ENCODE results near the gene GTF2IRD1. TPM values are rescaled to one million over a fixed set of nuclear protein-coding genes. Genes with fewer than 3 reads are reported as not detected.
"Not testable (repeated sequence)": the region's sequence is repeated elsewhere in the genome, so short reads cannot be mapped to it uniquely, and the experiment has no call there.

GTF2IRD1 gene
- total and polyA plus RNA-seq, 2 donors (not counting 1 experiment from before 2014, with no cell fraction given), result 7.8 to 14.7 TPM

DNA sequence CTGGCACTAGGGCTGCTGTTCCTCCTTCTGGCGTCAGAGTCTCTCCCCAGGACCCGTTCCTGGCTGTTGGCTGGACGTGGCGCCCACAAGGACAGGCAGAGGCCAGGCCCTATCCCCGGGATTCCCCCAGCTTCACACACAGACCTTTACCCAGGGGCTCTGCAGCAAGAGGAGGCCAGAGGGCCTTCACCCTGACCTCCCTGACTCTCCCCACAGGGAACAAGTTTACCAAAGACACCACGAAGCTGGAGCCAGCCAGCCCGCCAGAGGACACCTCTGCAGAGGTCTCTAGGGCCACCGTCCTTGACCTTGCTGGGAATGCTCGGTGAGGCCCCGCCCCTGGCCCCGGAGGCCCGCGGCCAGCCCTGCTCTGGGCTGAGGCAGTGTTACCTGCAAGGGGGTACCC, 82.2 kb downstream of the GTF2IRD1 start:
- Histone ChIP-seq H3K9me3 (ENCODE audit: control insufficient read depth, insufficient read depth, low read depth, low read length) (no peaks in the 10 kb centered on the region), H3K27me3 (ENCODE audit: control insufficient read depth, insufficient read depth, low read length) (no peaks in the 10 kb centered on the region), H4K20me1 (ENCODE audit: control insufficient read depth, extremely low read depth, insufficient read depth, low read length) (no peaks in the 10 kb centered on the region), H3K27ac (ENCODE audit: insufficient read depth, low read length) (no peak overlapping the region), H3K36me3 (ENCODE audit: control insufficient read depth, insufficient read depth, low read length) (no peaks in the 10 kb centered on the region), H2AFZ (ENCODE audit: low read length) (no peak overlapping the region), H3K4me1 (ENCODE audit: control insufficient read depth, extremely low read depth, insufficient read depth, low read length) (no peaks in the 10 kb centered on the region), H3K79me2 (ENCODE audit: control insufficient read depth, insufficient read depth, low read length) (no peaks in the 10 kb centered on the region), H3K4me2 (ENCODE audit: extremely low read depth, insufficient read depth, low read length) (no peak overlapping the region), H3K9ac (ENCODE audit: insufficient read depth, low read length) (no peak overlapping the region), H3K4me3 (replicated peaks in 1 of 4; ENCODE audit: control extremely low read depth in 1 of 4, insufficient read depth in 1 of 4, low read depth in 3 of 4, low read length in 4 of 4) (no peak overlapping the region)
- TF ChIP-seq EZH2 (IDR thresholded peaks at IDR 0.05; ENCODE audit: low read length, missing control alignments) (no peak), CTCF (conservative IDR thresholded peaks at IDR 0.05 in 1 of 2, IDR thresholded peaks at IDR 0.05 in 1 of 2; ENCODE audit: low read depth in 1 of 2, low read length in 2 of 2) (no peak)
- DNase-seq (ENCODE audit: low read depth in 2 of 2), result no peak

DNA sequence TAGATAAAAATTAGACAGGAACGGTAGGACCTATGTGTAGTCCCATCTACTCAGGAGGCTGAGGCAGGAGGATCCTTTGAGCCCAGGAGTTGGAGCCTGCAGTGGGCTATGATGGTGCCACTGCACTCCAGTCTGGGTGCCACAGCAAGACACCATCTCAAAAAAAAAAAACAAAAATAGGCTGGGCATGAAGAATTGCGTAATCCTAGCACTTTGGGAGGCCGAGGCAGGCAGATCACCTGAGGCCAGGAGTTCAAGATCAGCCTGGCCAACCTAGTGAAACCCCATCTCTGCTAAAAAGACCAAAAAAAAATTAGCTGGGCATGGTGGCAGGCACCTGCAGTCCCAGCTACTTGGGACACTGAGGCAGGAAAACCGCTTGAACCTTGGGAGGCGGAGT, 88.2 kb downstream of the GTF2IRD1 start:
- not testable (repeated sequence) for DNase-seq (ENCODE audit: low read depth in 2 of 2); H3K36me3 ChIP-seq (ENCODE audit: control insufficient read depth, insufficient read depth, low read length); H4K20me1 ChIP-seq (ENCODE audit: control insufficient read depth, extremely low read depth, insufficient read depth, low read length)

DNA sequence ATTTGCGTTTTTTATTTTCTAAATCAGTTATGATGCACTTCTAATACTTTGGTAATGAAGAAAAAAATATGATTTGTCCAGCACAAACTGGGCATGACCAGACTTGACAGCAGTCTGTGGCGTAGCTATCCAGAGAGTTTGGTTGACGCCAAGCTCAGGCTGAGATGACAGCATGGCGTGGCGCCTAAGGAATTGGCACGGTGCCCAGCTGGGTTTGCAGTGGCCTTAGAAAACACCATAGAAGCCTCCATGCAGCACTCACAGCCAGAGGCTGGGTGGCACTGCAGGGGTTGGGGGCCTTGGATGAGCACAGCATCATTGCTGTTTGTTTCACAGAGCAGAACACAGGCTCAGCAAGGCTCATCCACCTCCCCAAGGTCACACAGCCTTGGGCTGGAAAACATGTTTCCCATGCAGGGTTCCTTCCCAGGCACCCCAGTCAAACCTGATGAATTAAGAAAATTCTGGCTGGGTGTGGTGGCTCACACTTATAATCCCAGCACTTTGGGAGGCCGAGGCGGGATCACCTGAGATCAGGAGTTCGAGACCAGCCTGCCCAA, 88.9 kb downstream of the GTF2IRD1 start:
- H3K36me3 ChIP-seq (ENCODE audit: control insufficient read depth, insufficient read depth, low read length), result peaks cover 3% of the 10 kb centered on the region
- H3K4me1 ChIP-seq (ENCODE audit: control insufficient read depth, extremely low read depth, insufficient read depth, low read length), result no peaks in the 10 kb centered on the region
- no peak overlapping the region for H3K4me2 ChIP-seq (ENCODE audit: extremely low read depth, insufficient read depth, low read length)
- peak; percentile 5 to 44 for DNase-seq (ENCODE audit: low read depth in 2 of 2)
- H4K20me1 ChIP-seq (ENCODE audit: control insufficient read depth, extremely low read depth, insufficient read depth, low read length), result no peaks in the 10 kb centered on the region
- H3K27ac ChIP-seq (ENCODE audit: insufficient read depth, low read length), result no peak overlapping the region
- H3K4me3 ChIP-seq (replicated peaks in 1 of 4; ENCODE audit: control extremely low read depth in 1 of 4, insufficient read depth in 1 of 4, low read depth in 3 of 4, low read length in 4 of 4), result no peak overlapping the region
- no peak overlapping the region for H2AFZ ChIP-seq (ENCODE audit: low read length)
- H3K27me3 ChIP-seq (ENCODE audit: control insufficient read depth, insufficient read depth, low read length), result no peaks in the 10 kb centered on the region
- TF ChIP-seq EZH2 (IDR thresholded peaks at IDR 0.05; ENCODE audit: low read length, missing control alignments), result no peak
- no peak for TF ChIP-seq CTCF (conservative IDR thresholded peaks at IDR 0.05 in 1 of 2, IDR thresholded peaks at IDR 0.05 in 1 of 2; ENCODE audit: low read depth in 1 of 2, low read length in 2 of 2)
- H3K79me2 ChIP-seq (ENCODE audit: control insufficient read depth, insufficient read depth, low read length), result no peaks in the 10 kb centered on the region
- H3K9ac ChIP-seq (ENCODE audit: insufficient read depth, low read length), result no peak overlapping the region
- H3K9me3 ChIP-seq (ENCODE audit: control insufficient read depth, insufficient read depth, low read depth, low read length), result no peaks in the 10 kb centered on the region

More for the DNA sequence above, 88.2 kb downstream of the GTF2IRD1 start:
- not testable (repeated sequence) for H3K9me3 ChIP-seq (ENCODE audit: control insufficient read depth, insufficient read depth, low read depth, low read length); H3K27me3 ChIP-seq (ENCODE audit: control insufficient read depth, insufficient read depth, low read length); H3K4me1 ChIP-seq (ENCODE audit: control insufficient read depth, extremely low read depth, insufficient read depth, low read length); H3K4me3 ChIP-seq (replicated peaks in 1 of 4; ENCODE audit: control extremely low read depth in 1 of 4, insufficient read depth in 1 of 4, low read depth in 3 of 4, low read length in 4 of 4); H3K79me2 ChIP-seq (ENCODE audit: control insufficient read depth, insufficient read depth, low read length); H3K4me2 ChIP-seq (ENCODE audit: extremely low read depth, insufficient read depth, low read length); H3K27ac ChIP-seq (ENCODE audit: insufficient read depth, low read length); H3K9ac ChIP-seq (ENCODE audit: insufficient read depth, low read length); H2AFZ ChIP-seq (ENCODE audit: low read length)
